ENCODE data around the gene C1QTNF12.

Gene C1QTNF12

GRCh38 chr1:1239614-1240347 is 6.7 kb downstream of the C1QTNF12 start:
- DNase-seq, result no peak

- DNase-seq, result no peak
Observed at GRCh38 chr1:1239227-1239613, 7.3 kb downstream of the C1QTNF12 start.

DNA sequence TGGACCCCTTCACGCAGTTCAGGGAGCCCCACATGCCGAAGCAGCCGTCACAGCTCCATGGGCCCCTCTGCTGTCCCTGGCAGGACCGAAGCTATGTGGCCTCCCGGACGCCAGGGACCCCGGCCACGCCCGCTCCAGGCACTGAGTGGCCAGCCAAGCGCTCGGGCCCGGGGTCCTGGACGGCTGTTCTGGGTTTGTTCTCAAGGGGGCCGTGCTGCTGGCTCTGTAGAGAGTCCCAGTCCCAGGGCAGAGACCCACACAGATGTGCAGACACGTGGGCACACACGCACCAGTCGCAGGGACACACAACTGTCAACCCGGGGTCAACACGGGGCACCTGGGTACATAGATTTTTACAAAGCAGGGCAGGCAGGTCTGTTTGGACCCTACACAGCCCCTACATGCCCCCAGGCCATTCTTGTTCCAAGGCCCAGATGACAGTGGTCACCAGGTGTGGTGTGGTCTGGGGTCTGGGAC is 7.8 kb downstream of the C1QTNF12 start:
- no peak for DNase-seq

GRCh38 chr1:1237874-1238701 is 8.4 kb downstream of the C1QTNF12 start:
- DNase-seq, result no peak

DNA sequence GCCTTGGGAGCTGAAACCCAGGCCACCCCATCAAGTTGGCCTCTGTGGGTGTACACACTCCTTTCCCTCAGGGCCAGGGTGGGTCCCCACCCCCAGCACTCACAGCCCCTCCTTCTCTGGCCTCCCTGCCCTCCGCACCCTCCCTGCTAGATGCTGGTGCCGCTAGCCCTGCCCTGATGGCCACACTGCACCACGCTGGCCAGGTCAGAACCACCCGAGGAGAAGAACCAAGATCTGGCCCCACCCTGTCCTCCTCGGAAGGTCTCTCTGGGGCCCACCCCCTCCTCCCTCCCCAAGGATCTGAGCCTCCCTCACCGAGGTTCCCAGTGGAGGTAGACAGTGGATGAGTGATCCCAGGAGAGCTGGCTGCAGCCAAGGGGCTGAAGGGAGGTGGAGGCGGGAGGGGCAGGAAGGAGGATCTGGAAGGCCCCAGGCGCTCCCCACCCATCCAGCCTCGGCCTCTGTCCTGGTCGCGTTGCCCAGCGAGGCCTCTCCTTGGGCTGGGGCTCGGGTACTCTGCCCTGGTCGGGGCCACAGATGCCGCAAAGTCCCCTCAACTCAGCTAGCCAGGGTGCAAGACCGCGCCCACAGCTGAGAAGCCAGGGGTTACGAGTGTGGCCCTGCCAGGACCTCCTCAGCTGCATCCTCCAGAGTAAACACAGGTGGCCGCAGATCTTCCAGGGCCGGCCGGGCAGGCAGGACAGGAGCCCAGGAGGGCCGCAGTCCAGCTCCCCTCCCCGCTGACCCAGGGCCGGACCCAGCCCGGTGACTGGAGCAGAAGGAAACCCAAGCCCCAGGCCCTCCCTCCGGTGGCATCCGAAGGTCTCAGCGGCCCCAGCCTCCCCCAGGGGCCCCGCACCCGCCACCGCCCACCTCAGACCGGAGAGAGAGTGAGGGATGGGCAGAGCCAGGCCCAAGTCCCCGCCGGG is 9.3 kb downstream of the C1QTNF12 start:
- DNase-seq, result no peak

DNA sequence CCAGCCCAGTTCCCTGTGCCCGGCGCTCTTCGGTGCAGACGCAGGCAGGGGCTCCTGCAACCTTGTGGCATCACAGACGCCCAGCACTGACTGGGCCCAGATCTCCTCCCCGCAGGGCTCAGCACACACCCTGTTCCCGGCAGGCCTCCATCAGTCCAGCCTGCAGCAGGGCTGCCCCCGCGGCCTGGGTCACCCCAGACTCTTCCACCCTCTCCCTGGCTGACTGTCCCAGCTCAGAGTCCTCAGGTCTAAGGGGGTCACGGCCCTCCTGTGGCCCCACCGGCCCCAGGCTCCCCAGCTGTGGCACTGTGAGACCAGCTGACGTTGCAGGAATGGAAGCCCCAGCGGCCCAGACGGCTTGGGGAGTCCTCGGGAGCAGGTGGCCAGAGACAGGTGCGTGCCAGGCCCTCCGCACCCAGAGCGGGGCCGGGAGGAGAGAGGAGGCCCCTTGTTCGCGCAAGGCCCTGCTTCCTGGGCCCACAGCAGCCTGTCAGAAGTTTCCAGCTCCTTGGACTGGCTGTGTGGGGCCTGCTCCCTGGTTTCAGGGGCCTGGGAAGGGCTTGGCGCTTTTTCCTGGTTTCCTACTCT is 10.3 kb downstream of the C1QTNF12 start:
- DNase-seq, result no peak

GRCh38 chr1:1235016-1235744 is 11.3 kb downstream of the C1QTNF12 start:
- no peak for DNase-seq

DNA sequence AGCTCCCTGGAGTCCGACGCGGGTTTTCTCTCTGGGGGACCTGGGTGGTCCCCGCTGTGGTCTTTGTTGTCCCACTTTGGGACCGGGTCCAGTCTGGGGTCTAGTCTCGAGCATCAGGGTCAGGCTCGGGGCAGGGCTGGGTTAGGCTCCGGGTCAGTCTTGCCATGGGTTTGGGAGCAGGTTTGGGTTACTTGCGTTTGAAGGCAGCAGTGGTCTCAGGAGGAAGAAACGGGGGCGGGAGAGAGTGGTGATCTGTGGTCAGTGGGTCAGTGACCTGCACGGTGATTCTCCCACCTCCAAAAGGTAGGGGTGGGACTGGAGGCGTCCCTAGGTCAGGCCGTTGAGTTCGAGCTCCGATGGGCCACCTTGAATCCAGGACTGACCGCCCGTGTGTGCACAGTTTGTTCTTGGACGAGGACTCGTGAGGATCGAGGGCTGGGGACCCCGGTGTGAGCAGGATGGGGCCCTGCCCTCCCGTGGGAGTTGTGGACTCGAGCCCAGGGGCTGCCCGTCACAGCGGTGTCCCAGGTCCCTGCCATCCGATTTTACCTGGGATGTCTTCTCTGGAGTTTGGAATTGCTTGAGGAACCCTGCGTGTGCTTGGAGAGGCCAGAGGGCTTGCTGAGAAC is 12.2 kb downstream of the C1QTNF12 start:
- no peak for DNase-seq

DNA sequence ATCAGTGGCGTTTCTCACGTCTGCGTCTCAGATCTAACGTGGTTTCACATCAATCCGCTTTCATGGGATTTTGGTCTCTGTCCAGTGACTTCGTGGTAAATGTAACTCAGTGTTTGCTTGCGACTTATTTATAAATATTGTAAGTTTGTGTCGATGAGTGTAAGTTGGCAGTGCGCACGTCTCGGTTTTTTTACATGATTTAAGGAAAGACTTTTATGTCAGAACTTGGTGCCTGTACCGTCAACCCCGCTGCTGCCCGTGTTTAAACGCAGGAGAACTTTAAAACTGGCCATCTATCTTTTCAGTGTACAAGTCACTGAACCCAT is 13.0 kb downstream of the C1QTNF12 start:
- DNase-seq, result no peak

GRCh38 chr1:1232796-1233566 is 13.5 kb downstream of the C1QTNF12 start:
- no peak for DNase-seq

DNA sequence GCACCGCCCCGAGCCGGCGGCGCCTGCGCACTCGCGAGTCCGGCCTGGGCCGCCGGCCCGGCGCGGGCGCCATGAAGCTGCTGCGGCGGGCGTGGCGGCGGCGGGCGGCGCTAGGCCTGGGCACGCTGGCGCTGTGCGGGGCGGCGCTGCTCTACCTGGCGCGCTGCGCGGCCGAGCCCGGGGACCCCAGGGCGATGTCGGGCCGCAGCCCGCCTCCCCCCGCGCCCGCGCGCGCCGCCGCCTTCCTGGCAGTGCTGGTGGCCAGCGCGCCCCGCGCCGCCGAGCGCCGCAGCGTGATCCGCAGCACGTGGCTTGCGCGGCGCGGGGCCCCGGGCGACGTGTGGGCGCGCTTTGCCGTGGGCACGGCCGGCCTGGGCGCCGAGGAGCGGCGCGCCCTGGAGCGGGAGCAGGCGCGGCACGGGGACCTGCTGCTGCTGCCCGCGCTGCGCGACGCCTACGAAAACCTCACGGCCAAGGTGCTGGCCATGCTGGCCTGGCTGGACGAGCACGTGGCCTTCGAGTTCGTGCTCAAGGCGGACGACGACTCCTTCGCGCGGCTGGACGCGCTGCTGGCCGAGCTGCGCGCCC is 14.2 kb downstream of the C1QTNF12 start, which contains the start of gene B3GALT6:
Gene B3GALT6 (plus strand): TSS at position 30 of the 588 bp plus-strand sequence. CDS start 42 bp downstream, at position 72.
- DNase-seq, result no peak

GRCh38 chr1:1231400-1232207 is 14.9 kb downstream of the C1QTNF12 start, which contains the start of gene SDF4:
Gene SDF4, minus strand, starts transcription at chr1:1232001. Its CDS starts 3,229 bp downstream, at chr1:1228772.
- DNase-seq, result peak; percentile 84

DNA sequence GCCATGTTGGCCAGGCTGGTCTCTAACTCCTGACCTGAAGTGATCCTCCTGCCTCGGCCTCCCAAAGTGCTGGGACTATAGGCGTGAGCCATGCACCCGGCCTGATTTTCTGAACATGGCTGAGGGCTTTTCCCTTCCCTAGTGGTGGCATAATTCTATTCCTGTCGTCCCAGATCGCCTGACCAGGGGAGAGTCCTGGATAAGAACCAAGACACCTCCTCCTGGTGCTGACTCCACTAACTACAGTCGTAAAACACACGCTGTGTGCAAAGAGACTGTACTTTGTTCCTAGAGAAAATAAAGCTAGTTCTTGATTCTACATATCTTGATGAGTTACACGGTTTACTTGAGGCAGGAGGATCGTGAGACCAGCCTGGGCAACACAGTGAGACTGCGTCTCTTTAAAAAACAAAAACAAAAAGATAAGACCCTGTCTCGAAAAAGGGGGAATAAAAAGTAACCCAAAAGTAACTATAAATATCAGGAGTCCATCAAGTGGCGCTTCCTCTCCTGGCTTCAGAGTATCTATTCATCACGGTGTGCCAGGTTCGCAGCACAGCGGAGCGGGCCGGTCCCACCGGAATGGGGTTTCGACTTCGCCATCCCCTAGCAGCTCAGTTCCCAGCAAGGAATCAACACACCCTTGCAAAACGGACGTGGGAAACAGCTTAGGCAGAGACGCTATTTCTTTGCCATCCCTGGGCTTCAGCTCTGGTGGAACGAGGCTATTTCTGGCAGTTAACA is 15.7 kb downstream of the C1QTNF12 start:
- DNase-seq, result peak; percentile 9

GRCh38 chr1:1229770-1230169 is 16.8 kb downstream of the C1QTNF12 start:
- no peak for DNase-seq

DNA sequence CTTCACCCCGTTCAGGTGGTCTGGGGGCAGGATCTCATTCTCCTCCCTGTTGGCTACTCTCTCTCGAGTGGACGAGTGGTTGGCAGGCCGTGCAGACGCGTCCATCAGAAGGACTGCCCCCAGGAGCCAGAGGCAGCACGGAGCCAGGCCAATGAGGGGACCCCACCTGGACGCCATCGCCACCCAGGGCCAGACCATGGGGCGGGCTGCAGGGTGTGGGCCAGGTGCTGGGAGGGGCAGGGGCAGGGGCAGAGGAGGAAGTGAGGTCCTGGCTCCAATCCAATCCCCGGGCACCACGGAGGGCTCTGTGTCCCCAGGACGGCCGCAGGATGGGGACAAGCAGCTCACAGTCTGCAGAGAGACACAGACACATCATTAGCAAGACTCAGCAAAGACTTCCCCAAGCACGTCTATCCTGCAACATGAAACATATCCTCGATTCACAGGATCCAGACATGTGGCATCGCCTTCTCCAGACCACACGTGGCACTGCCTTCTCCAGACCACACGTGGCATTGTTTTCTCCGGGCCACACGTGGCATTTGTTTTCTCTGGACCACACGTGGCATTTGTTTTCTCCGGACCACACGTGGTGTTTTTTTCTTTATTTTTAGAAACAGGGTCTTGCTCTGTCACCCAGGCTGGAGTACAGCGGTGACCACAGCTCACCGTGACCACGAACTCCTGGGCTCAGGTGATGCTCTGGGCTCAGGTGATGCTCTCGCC is 17.8 kb downstream of the C1QTNF12 start:
- no peak for DNase-seq

DNA sequence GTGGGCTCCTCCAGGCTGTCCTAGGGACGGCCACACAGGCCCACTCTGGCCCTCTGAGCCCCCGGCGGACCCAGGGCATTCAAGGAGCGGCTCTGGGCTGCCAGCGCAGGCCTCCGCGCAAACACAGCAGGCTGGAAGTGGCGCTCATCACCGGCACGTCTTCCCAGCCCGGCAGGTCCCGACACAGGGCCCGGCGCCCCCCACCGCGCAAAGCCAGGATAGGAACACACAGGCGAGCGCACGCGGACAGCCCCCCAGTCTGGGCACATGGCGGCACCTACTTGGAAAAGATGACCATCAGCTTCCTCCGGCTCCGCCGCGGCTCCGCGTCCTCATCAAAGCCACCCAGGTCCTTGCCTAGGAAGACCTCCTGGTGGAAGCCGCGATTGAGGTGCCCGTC is 18.3 kb downstream of the C1QTNF12 start:
- DNase-seq, result no peak

GRCh38 chr1:1227386-1227785 is 19.1 kb downstream of the C1QTNF12 start:
- DNase-seq, result no peak

All from GF-D8 (cell line).